ENCODE results near the gene ATF6B.

The ATF6B gene

GRCh38 chr6:32168807-32169591, 41.0 kb upstream of the ATF6B start:
- Histone ChIP-seq H4K20me1 (ENCODE audit: insufficient read depth, low read length) (no peaks in the 10 kb centered on the region), H3K4me3 (ENCODE audit: low read length) (no peak overlapping the region), H3K9me2 (replicated peaks; ENCODE audit: insufficient read depth, low read length) (no peaks in the 10 kb centered on the region), H3F3A (ENCODE audit: insufficient read depth, low read length) (no peaks in the 10 kb centered on the region), H3K4me1 (ENCODE audit: low read length) (no peaks in the 10 kb centered on the region), H3K79me2 (ENCODE audit: low read length) (no peaks in the 10 kb centered on the region), H3K27me3 (replicated peaks; ENCODE audit: insufficient read depth, low read length) (no peaks in the 10 kb centered on the region), H3K4me2 (ENCODE audit: low read depth, low read length) (no peak overlapping the region), H2AFZ (ENCODE audit: low read length) (no peak overlapping the region), H3K27ac (ENCODE audit: low read length) (no peak overlapping the region), H3K36me3 (replicated peaks; ENCODE audit: insufficient read depth, low read length) (no peaks in the 10 kb centered on the region), H3K9me3 (replicated peaks; ENCODE audit: insufficient read depth, low read length) (no peaks in the 10 kb centered on the region), H3K9ac (ENCODE audit: low read length) (no peak overlapping the region)
- no peak for DNase-seq
- TF ChIP-seq EZH2 (optimal IDR thresholded peaks at IDR 0.05; ENCODE audit: low read depth, low read length) = no peak
- TF ChIP-seq CTCF (IDR thresholded peaks at IDR 0.05; ENCODE audit: low read length) = no peak
- TF ChIP-seq EZH2phosphoT487 (IDR thresholded peaks at IDR 0.05; ENCODE audit: low read length) = no peak

- Histone ChIP-seq H3K27me3 (replicated peaks; ENCODE audit: insufficient read depth, low read length) (no peaks in the 10 kb centered on the region), H2AFZ (ENCODE audit: low read length) (no peak overlapping the region), H3K27ac (ENCODE audit: low read length) (no peak overlapping the region), H3K9ac (ENCODE audit: low read length) (no peak overlapping the region), H3K9me2 (replicated peaks; ENCODE audit: insufficient read depth, low read length) (no peaks in the 10 kb centered on the region), H3K4me3 (ENCODE audit: low read length) (no peak overlapping the region), H3K9me3 (replicated peaks; ENCODE audit: insufficient read depth, low read length) (no peaks in the 10 kb centered on the region), H3K4me1 (ENCODE audit: low read length) (no peaks in the 10 kb centered on the region), H3K79me2 (ENCODE audit: low read length) (no peaks in the 10 kb centered on the region), H3K36me3 (replicated peaks; ENCODE audit: insufficient read depth, low read length) (no peaks in the 10 kb centered on the region), H3F3A (ENCODE audit: insufficient read depth, low read length) (no peaks in the 10 kb centered on the region), H3K4me2 (ENCODE audit: low read depth, low read length) (no peak overlapping the region), H4K20me1 (ENCODE audit: insufficient read depth, low read length) (no peaks in the 10 kb centered on the region)
- no peak for DNase-seq
- TF ChIP-seq CTCF (IDR thresholded peaks at IDR 0.05; ENCODE audit: low read length) = no peak
Observed at GRCh38 chr6:32168350-32168749, 40.3 kb upstream of the ATF6B start.

- DNase-seq = no peak
- Histone ChIP-seq H3K9me2 (replicated peaks; ENCODE audit: insufficient read depth, low read length) (no peaks in the 10 kb centered on the region), H3K36me3 (replicated peaks; ENCODE audit: insufficient read depth, low read length) (no peaks in the 10 kb centered on the region), H4K20me1 (ENCODE audit: insufficient read depth, low read length) (no peaks in the 10 kb centered on the region), H3K27ac (ENCODE audit: low read length) (no peak overlapping the region), H3K4me1 (ENCODE audit: low read length) (no peaks in the 10 kb centered on the region), H3K79me2 (ENCODE audit: low read length) (no peaks in the 10 kb centered on the region), H3K4me2 (ENCODE audit: low read depth, low read length) (no peak overlapping the region), H3F3A (ENCODE audit: insufficient read depth, low read length) (no peaks in the 10 kb centered on the region), H3K9me3 (replicated peaks; ENCODE audit: insufficient read depth, low read length) (no peaks in the 10 kb centered on the region), H3K27me3 (replicated peaks; ENCODE audit: insufficient read depth, low read length) (no peaks in the 10 kb centered on the region), H2AFZ (ENCODE audit: low read length) (no peak overlapping the region), H3K4me3 (ENCODE audit: low read length) (no peak overlapping the region), H3K9ac (ENCODE audit: low read length) (no peak overlapping the region)
- TF ChIP-seq EZH2phosphoT487 (IDR thresholded peaks at IDR 0.05; ENCODE audit: low read length) (no peak), CTCF (IDR thresholded peaks at IDR 0.05; ENCODE audit: low read length) (no peak), EZH2 (optimal IDR thresholded peaks at IDR 0.05; ENCODE audit: low read depth, low read length) (no peak)
Observed at GRCh38 chr6:32167761-32168262, 39.8 kb upstream of the ATF6B start.

Measured in MM.1S (cell line).